Neural crest cell (in vitro differentiated cells): ENCODE measurements around the gene PLEKHA6. TPM values are rescaled to one million over a fixed set of nuclear protein-coding genes. Genes with fewer than 3 reads are reported as not detected.

Experiments used
- DNase-seq: peaks from one replicate; pipeline ENCODE4 v3.0.0; 2021; ENCODE audit warnings: low read depth, mixed read lengths, low spot score
- H3K27ac Mint-ChIP-seq: one replicate; pipeline ENCODE4 v1.8.0; 2021; ENCODE audit warnings: mild to moderate bottlenecking, mixed read lengths; ENCODE audit not compliant: unreplicated experiment
- H3K27me3 Mint-ChIP-seq: 2 replicates; pipeline ENCODE4 v1.8.0; 2021; ENCODE audit warnings: low read depth, mild to moderate bottlenecking, mixed read lengths
- H3K36me3 Mint-ChIP-seq: 2 replicates; pipeline ENCODE4 v1.8.0; 2021; ENCODE audit warnings: low read depth, mild to moderate bottlenecking, mixed read lengths
- H3K4me1 Mint-ChIP-seq: 2 replicates; pipeline ENCODE4 v1.8.0; 2021; ENCODE audit warnings: mixed read lengths
- H3K4me3 Mint-ChIP-seq: one replicate; pipeline ENCODE4 v1.8.0; 2021; ENCODE audit warnings: mild to moderate bottlenecking, mixed read lengths
- H3K9me3 Mint-ChIP-seq: 2 replicates; pipeline ENCODE4 v1.8.0; 2021; ENCODE audit warnings: mixed read lengths
- total RNA-seq: library from RNA; stranded (reverse); gene quantifications from 2 replicates; pipeline ENCODE4 v1.2.1, GENCODE V29; 2021
- TF ChIP-seq, protein P1 (sequence below): fragments of 200-600 bp; sonication (generic); conservative IDR thresholded peaks from 2 replicates; pipeline ENCODE4 v1.5.0; 2021; ENCODE audit warnings: antibody characterized with exemption, mild to moderate bottlenecking

The PLEKHA6 gene
- total RNA-seq, 1 donor from 2014 or later: 4.5 TPM

DNA sequence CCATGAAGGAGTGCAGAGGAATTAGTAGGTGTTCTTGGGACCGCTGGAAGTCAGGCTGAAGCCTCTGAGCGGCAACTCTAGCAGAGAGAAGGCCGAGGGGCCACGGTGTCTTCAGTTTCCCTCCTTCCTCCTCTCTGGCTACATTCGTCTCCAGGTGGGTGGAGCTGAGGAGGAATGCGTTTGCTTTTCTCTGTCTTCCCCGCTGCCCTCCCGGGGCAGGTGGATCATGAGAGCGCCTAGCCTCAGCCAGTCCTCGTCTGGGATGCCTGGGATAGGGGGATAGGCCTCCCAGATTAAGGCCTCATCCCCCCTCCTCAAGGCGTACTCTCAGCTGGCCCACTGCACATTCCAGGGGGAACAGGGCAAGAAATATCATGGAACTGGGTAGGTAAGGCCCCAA lies 138.5 kb downstream of the PLEKHA6 start:
- H3K4me3 Mint-ChIP-seq: no peak overlapping the region
- TF ChIP-seq, protein P1, sequence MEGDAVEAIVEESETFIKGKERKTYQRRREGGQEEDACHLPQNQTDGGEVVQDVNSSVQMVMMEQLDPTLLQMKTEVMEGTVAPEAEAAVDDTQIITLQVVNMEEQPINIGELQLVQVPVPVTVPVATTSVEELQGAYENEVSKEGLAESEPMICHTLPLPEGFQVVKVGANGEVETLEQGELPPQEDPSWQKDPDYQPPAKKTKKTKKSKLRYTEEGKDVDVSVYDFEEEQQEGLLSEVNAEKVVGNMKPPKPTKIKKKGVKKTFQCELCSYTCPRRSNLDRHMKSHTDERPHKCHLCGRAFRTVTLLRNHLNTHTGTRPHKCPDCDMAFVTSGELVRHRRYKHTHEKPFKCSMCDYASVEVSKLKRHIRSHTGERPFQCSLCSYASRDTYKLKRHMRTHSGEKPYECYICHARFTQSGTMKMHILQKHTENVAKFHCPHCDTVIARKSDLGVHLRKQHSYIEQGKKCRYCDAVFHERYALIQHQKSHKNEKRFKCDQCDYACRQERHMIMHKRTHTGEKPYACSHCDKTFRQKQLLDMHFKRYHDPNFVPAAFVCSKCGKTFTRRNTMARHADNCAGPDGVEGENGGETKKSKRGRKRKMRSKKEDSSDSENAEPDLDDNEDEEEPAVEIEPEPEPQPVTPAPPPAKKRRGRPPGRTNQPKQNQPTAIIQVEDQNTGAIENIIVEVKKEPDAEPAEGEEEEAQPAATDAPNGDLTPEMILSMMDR: no peak
- H3K36me3 Mint-ChIP-seq: no peaks in the 10 kb centered on the region
- H3K4me1 Mint-ChIP-seq: no peaks in the 10 kb centered on the region
- peaks cover 12% of the 10 kb centered on the region for H3K27me3 Mint-ChIP-seq
- H3K27ac Mint-ChIP-seq: no peak overlapping the region
- DNase-seq: no peak
- no peaks in the 10 kb centered on the region for H3K9me3 Mint-ChIP-seq

DNA sequence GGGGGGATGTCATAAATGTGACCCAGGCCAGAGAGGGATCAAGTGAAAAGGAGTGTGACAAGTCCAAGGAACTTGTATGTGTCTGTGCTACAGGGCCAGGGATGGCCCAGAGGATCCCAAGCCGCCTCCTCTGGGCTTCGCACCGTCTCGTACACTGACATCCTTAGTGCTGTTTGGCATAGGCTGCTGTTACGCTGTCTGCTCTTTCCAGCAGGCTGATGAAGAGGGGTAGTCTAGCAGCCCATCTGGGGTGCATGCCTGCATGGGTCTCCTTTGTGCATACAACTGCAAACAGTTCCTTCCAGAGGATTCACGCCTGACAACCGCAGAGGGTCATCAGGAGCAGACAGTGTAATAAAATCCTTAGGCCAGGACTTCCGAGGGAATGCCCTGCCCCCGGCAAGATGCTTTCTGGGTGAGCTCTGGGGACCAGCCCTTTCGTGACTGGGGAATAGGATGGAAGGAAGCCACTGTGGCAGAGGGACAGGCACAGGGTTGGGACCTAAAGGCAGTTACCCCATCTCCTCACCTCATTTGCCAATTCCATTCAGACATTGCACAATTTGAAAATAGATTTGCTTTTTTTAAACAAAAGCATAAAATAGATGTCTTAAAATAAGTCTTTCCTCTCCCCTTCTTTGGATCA lies 139.6 kb downstream of the PLEKHA6 start:
- Mint-ChIP-seq H3K36me3 (no peaks in the 10 kb centered on the region), H3K4me3 (no peak overlapping the region), H3K9me3 (no peaks in the 10 kb centered on the region), H3K27ac (no peak overlapping the region), H3K4me1 (no peaks in the 10 kb centered on the region), H3K27me3 (peaks cover 18% of the 10 kb centered on the region)
- TF ChIP-seq, protein P1: no peak
- no peak for DNase-seq

DNA sequence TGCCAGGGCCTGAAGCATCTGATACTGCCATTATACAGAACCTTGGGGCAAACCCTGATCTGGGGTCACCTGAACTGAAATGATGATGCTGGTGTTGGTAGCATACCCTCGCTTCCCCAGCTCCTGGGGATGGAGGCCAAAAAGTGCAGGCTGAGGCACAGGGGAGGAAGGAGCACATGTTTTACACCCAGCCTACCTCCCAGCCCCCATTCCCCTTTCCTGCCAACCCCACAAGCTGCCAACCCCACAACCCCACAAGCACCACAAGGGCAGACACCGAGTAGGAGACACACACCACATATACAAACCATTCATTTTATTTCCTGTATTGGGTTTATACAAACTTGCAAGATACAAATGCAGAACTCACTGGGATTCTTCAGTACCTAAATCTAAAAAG lies 141.2 kb downstream of the PLEKHA6 start:
- Mint-ChIP-seq H3K27me3 (peaks cover 23% of the 10 kb centered on the region), H3K9me3 (no peaks in the 10 kb centered on the region), H3K36me3 (no peaks in the 10 kb centered on the region), H3K4me3 (no peak overlapping the region), H3K4me1 (peaks cover 5% of the 10 kb centered on the region), H3K27ac (no peak overlapping the region)
- TF ChIP-seq, protein P1: no peak
- DNase-seq: no peak

DNA sequence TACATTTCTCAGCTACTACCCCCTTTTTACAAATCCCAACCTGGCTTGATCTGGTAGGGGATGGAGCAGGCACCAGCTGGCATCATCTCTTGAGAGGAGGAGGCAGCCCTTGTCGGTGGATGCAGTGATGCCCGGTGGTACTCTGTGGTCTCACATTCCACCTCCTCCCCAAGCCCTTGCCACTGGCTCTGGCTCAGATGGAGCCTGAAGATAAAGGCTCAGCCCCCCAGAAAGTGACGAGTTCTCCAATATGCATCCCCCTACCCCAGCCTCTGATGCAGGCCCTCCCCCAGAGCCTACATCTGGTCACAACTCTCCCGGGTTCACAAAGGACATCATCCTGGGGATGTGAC lies 142.1 kb downstream of the PLEKHA6 start:
- DNase-seq: no peak

DNA sequence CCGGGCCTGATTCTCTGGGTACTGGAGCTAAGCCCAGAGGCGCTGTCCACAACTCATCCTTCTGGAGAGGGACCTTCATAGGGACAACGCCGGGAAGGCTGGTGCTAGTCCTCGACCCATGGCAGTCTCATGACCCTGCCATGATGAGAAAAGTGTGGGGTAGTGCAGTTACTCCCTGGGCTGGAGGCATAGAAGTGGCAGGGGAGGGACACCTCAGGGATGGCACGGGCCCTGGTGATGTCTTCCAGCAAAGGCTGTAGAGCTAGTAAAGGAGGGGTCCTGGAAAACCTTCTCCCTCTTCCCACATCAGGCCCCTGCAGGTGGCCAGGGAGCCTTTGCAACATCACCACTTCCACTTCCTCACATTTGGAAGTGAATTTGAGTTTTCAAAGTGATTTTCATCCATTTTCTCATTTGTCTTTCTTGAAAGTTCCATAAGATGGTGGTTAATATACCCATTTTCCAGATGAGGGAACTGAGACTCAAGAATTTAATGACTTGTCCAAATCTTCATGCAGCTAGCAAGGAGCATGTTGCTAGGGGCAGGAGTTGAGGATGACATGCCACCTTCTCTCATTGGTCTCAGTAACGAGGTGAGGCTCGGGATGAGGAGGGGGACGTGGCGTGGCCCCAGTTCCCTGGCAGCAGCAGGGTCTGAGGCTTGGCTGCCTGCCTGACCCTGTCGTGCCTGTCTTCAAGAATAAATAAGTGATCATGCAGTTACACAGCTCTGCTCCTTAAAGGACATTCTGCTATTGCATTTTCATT lies 142.7 kb downstream of the PLEKHA6 start:
- Mint-ChIP-seq H3K4me1 (peaks cover 5% of the 10 kb centered on the region), H3K27me3 (peaks cover 20% of the 10 kb centered on the region), H3K27ac (no peak overlapping the region), H3K36me3 (no peaks in the 10 kb centered on the region), H3K9me3 (no peaks in the 10 kb centered on the region), H3K4me3 (no peak overlapping the region)
- TF ChIP-seq, protein P1: no peak
- no peak for DNase-seq

More for the DNA sequence above, 142.1 kb downstream of the PLEKHA6 start:
- Mint-ChIP-seq H3K27me3 (peaks cover 20% of the 10 kb centered on the region), H3K9me3 (no peaks in the 10 kb centered on the region), H3K27ac (no peak overlapping the region), H3K4me1 (peaks cover 5% of the 10 kb centered on the region), H3K4me3 (no peak overlapping the region), H3K36me3 (no peaks in the 10 kb centered on the region)
- TF ChIP-seq, protein P1: no peak
